HG02943 (cell line): ENCODE results near the gene TPI1.

Experiments used
- ATAC-seq: cut with Tn5 transposase; IDR thresholded peaks from one replicate; pipeline ENCODE4 v1.9.1; 2021; ENCODE audit warnings: mild to moderate bottlenecking, low read depth, moderate library complexity; ENCODE audit not compliant: unreplicated experiment

Gene TPI1

DNA sequence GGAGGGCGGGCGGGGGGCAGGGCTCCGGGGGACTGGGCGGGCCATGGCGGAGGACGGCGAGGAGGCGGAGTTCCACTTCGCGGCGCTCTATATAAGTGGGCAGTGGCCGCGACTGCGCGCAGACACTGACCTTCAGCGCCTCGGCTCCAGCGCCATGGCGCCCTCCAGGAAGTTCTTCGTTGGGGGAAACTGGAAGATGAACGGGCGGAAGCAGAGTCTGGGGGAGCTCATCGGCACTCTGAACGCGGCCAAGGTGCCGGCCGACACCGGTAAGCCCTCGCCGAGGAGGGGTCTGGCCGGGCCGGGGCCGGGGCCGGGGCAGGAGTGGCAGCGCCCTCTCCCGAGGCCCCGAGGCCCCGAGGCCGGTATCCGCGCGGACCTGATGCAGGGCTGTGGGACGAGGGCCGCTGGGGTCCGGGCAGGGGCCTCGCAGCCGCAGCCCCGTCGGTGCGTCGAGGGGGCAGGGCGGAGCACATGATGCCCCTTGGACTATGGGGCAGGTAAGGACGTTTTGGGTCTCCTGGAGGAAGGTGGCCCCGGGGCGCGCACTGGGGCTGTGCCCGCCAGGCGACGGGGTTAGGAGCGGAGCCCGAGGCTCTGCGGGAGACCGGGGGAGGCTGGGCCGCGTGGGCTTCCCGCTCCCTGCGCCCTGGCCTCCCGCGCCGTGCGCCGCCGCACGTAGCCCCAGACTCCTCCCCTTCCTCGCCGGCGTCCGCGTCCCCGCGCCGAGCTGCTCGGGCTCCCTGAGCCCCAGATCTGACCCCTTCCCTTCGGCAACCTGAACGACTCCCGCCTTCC lies at the start of gene TPI1:
TSS of gene TPI1 (plus strand) at position 119 of the 798 bp plus-strand sequence. CDS start at position 155, 36 bp downstream.
- ATAC-seq, result peak; percentile 50

DNA sequence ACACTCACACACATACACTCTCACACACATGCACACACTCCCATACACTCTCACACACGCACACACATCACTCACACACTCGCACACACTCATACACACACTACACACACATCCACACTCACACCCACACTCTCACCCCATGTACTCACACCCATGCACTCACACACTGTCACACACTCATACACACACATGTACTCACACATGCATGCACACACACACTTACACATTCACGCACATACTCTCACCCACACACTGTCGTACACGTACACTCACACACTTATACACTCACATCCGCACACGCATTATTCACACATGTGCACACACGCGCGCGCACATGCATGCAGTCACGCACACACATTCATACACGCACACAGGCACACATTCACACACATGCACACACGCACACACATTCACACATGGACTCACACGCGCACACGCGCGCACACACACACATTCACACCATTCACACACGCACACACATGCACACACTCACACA lies 49.6 kb upstream of the TPI1 start:
- no peak for ATAC-seq

- no peak for ATAC-seq
Measured at GRCh38 chr12:6818222-6818621, 49.1 kb upstream of the TPI1 start.

- no peak for ATAC-seq
Measured at GRCh38 chr12:6818645-6819044, 48.7 kb upstream of the TPI1 start.

DNA sequence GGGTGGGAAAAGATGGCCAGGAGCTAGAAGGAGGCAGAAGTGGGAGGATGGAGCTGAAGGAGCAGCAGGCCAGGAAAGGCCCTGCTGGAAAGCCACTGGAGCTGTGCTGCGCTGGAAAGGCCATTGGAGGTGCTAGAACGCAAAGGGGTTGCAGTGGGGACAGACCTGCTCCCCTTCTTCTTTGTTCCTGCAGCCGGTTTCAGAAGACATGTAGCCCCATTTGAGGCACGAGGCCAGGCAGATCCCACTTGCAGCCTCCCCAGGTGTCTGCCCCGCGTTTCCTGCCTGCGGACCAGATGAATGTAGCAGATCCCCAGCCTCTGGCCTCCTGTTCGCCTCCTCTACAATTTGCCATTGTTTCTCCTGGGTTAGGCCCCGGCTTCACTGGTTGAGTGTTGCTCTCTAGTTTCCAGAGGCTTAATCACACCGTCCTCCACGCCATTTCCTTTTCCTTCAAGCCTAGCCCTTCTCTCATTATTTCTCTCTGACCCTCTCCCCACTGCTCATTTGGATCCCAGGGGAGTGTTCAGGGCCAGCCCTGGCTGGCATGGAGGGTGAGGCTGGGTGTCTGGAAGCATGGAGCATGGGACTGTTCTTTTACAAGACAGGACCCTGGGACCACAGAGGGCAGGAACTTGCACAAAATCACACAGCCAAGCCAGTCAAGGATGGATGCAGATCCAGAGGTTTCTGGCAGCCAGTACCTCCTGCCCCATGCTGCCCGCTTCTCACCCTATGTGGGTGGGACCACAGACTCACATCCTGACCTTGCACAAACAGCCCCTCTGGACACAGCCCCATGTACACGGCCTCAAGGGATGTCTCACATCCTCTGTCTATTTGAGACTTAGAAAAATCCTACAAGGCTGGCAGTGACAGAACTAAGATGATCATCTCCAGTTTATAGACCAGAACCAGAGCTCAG lies 48.0 kb upstream of the TPI1 start:
- no peak for ATAC-seq

- ATAC-seq, result no peak
Measured at GRCh38 chr12:6820166-6820565, 47.2 kb upstream of the TPI1 start.

- ATAC-seq, result no peak
Measured at GRCh38 chr12:6821591-6822425, 45.5 kb upstream of the TPI1 start, which contains the start of gene GPR162. Gene GPR162 (plus strand): TSS chr12:6821821. CDS start chr12:6823899, 2,078 bp downstream.

GRCh38 chr12:6822426-6823135 lies 44.8 kb upstream of the TPI1 start:
- ATAC-seq, result no peak

DNA sequence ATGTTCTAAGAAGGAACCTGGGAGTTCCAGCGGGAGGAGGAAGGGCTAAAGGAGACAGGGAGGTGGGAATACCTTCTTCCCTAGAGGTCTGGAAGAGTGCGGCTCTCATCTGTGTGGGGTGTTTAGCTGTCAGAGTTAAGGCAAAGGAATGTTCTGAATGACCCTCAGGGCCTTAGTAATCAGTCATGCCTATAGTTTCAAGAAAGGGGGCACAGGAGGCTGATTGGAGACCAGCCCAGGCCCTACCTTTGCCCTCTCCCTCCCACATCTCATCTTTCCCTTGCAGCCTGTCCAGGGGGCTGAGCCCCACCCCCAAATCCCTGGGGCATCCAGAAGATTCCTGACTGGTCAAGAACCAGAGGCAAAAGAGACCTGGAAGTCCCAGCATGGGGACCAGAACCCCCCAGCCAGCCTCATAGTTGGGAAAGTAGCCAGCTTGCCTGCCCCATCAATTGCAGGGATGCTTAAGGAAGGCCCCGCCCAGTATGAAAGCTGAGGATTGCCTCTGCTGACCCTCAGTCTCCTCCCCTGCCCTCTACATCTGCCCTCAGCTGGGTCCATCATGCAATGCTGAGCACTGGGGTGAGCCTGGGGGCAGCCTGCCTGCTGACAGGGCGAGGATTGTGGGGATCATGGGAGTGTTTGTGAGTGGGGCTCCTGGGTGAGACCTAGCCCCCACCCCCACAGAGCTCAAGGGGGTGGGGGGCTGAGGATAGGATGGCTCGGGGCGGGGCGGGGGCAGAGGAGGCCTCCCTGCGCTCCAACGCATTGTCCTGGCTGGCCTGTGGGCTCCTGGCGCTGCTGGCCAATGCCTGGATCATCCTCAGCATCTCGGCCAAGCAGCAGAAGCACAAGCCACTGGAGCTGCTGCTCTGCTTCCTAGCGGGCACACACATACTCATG lies 43.9 kb upstream of the TPI1 start:
- ATAC-seq, result no peak

DNA sequence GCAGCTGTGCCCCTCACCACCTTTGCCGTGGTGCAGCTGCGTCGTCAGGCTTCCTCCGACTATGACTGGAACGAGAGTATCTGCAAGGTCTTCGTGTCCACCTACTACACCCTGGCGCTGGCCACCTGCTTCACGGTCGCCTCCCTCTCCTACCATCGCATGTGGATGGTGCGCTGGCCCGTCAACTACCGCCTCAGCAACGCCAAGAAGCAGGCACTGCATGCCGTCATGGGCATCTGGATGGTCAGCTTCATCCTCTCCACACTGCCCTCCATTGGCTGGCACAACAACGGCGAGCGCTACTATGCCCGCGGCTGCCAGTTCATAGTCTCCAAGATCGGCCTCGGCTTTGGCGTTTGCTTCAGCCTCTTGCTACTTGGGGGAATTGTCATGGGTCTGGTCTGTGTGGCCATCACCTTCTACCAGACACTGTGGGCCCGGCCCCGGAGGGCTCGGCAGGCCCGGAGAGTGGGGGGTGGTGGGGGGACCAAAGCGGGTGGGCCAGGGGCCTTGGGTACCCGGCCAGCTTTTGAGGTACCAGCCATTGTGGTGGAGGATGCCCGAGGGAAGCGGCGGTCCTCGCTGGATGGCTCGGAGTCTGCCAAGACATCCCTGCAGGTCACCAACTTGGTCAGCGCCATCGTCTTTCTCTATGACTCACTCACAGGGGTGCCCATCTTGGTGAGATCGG lies 43.1 kb upstream of the TPI1 start:
- no peak for ATAC-seq

GRCh38 chr12:6824901-6825381 lies 42.4 kb upstream of the TPI1 start:
- ATAC-seq, result no peak

DNA sequence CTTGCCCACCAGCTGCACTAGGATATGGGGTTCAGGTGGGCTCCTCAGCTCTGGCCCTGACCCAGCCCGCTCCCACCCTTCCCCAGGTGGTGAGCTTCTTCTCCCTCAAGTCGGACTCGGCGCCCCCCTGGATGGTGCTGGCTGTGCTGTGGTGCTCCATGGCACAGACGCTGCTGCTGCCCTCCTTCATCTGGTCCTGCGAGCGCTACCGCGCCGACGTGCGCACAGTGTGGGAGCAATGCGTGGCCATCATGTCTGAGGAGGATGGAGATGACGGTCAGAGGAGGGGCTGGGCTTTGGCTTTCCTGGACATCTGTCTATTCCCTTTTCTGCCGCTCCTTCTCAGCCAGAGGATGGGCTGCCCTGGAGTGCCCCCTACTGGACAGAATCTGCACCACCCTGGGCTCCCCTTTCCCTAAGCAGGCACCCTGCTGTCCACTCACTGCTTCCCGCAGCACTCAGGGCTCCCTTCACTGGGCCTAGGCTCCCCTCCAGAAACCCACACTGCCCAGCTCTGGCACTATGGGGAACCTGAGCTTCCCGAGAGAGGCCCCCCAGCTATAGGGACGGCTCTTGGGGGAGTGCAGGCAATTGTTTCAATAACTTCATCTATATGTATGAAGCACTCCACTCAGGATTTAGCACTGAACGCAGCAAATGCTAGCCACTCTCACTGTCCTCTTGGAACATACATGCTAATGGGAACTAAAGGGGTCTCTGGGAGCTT lies 41.8 kb upstream of the TPI1 start:
- ATAC-seq, result no peak

GRCh38 chr12:6826125-6826733 lies 41.1 kb upstream of the TPI1 start:
- no peak for ATAC-seq

DNA sequence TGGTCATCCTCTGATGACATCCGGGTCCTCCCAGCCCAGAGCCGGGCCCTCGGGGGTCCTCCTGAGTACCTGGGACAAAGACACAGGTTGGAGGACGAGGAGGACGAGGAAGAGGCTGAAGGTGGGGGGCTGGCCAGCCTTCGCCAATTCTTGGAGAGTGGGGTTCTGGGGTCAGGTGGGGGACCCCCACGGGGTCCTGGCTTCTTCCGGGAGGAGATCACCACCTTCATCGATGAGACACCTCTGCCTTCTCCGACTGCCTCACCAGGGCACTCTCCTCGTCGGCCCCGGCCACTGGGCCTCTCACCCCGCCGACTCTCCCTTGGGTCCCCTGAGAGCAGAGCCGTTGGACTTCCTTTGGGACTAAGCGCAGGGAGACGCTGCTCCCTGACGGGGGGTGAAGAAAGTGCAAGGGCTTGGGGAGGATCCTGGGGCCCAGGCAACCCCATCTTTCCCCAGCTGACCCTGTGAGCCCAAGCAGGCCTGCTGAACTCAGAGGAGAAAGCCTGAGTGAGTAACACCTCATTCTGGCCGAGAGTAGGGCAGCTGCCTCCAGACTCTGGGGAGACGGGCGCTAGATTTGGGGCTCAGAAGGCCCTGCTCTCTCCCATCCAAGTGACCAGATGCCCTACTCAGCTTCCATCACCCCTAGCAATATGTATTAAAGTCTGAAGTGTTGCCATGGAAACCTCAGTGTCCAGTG lies 40.4 kb upstream of the TPI1 start:
- no peak for ATAC-seq

- ATAC-seq, result no peak
Measured at GRCh38 chr12:6827437-6827911, 39.9 kb upstream of the TPI1 start.
